ENCODE measurements around the gene NAALADL2. TPM values are rescaled to one million over a fixed set of nuclear protein-coding genes. Genes with fewer than 3 reads are reported as not detected.

Gene NAALADL2
- total and polyA plus RNA-seq, 2 of the 13 experiments (the other 11 are each of a cell fraction or from before 2014, with no cell fraction given), result 0.08 TPM; not detected in 1

DNA sequence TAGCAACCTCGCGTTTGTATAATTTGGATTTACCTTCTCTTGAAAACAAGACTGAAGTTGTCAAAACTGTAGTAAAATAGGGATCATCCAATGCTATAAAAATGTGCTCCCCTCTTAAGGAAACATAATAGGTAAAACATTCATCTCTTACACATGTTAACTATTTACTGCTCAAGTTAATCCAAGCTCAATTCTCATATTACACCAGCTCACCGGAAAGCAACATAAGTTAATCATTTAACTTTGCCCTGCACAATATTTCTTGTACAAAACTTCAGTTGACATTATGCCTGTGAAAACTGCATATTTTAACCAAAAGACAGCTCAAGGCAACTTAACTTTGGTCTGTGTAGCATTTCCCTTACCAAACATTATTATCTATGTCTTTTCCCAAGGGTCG is 634.2 kb downstream of the NAALADL2 start:
- no peak for FAIRE-seq
- no peak overlapping the region for H3K4me2 ChIP-seq (ENCODE audit: low read depth, low read length)
- CTCF ChIA-PET (ENCODE audit: low intra/inter-chr PET ratio, low total read pairs), result no interaction called here
- H4K20me1 ChIP-seq (ENCODE audit: insufficient read depth, low read length), result no peaks in the 10 kb centered on the region
- WGBS (ENCODE audit: low lambda C conversion rate), result 57% methylated on average over 4 of the region's 4 CpGs
- no peaks in the 10 kb centered on the region for H3K4me1 ChIP-seq (ENCODE audit: insufficient read depth, low read length)
- no peak for ATAC-seq
- no TSS peak for BruUV-seq (replicated peaks)
- H3K4me3 ChIP-seq (replicated peaks in 1 of 3; ENCODE audit: insufficient read depth in 1 of 3, low read depth in 2 of 3, low read length in 3 of 3), result no peak overlapping the region
- peaks cover 8% of the 10 kb centered on the region for H3K9me3 ChIP-seq (ENCODE audit: low read length)
- DNase-seq (ENCODE audit: low spot score), result no peak
- H3K36me3 ChIP-seq (replicated peaks in 1 of 2; ENCODE audit: control insufficient read depth in 1 of 2, insufficient read depth in 2 of 2, low read length in 2 of 2), result no peaks in the 10 kb centered on the region
- no peak overlapping the region for H3K27ac ChIP-seq (ENCODE audit: extremely low read length, insufficient read depth, low read length)
- no peak overlapping the region for H3K9ac ChIP-seq (ENCODE audit: insufficient read depth, low read depth, low read length)
- no peaks in the 10 kb centered on the region for H3K27me3 ChIP-seq (ENCODE audit: control insufficient read depth in 1 of 2, insufficient read depth in 2 of 2, low read length in 2 of 2)
- TF ChIP-seq PCBP2 (optimal IDR thresholded peaks at IDR 0.05; ENCODE audit: low read depth, low read length, poor library complexity, severe bottlenecking) (no peak), ZNF337 (CRISPR knock-in tag; IDR thresholded peaks at IDR 0.05; ENCODE audit: borderline replicate concordance, low read depth) (no peak), SRSF9 (IDR thresholded peaks at IDR 0.05; ENCODE audit: borderline replicate concordance, insufficient read depth, low read depth, low read length, poor library complexity, severe bottlenecking) (no peak), TARDBP (CRISPR knock-in tag; IDR thresholded peaks at IDR 0.05) (no peak), ZNF136 (CRISPR knock-in tag; IDR thresholded peaks at IDR 0.05; ENCODE audit: low read depth) (no peak), NFATC3 (CRISPR knock-in tag; IDR thresholded peaks at IDR 0.05) (no peak), POLR2G (IDR thresholded peaks at IDR 0.05; ENCODE audit: low read depth, low read length) (no peak), ZNF615 (CRISPR knock-in tag; IDR thresholded peaks at IDR 0.05; ENCODE audit: borderline replicate concordance) (no peak)
- TF ChIP-seq, protein P1, sequence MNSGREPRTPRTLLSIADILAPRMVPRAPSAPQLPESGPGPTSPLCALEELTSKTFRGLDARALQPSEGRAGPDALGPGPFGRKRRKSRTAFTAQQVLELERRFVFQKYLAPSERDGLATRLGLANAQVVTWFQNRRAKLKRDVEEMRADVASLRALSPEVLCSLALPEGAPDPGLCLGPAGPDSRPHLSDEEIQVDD (CRISPR knock-in tag; IDR thresholded peaks at IDR 0.05; ENCODE audit: borderline replicate concordance), result no peak
- intact Hi-C loops (cut with micrococcal nuclease; ENCODE audit: unreplicated experiment) (no loop called here), in situ Hi-C loops (cut with HindIII; ENCODE audit: extremely low pct_ligation_motif_present, low pct_unique_long_range_greater_than_20kb) (no loop called here)
- POLR2A ChIA-PET, result no interaction called here
- no peak overlapping the region for H2AFZ ChIP-seq (ENCODE audit: low read length)
- no peaks in the 10 kb centered on the region for H3K79me2 ChIP-seq (ENCODE audit: insufficient read depth, low read length)

GRCh38 chr3:175495331-175495730 is 636.2 kb downstream of the NAALADL2 start:
- Histone ChIP-seq H3K4me1 (ENCODE audit: insufficient read depth, low read length) (no peaks in the 10 kb centered on the region), H3K4me2 (ENCODE audit: low read depth, low read length) (no peak overlapping the region), H3K27me3 (ENCODE audit: control insufficient read depth in 1 of 2, insufficient read depth in 2 of 2, low read length in 2 of 2) (no peaks in the 10 kb centered on the region), H2AFZ (ENCODE audit: low read length) (no peak overlapping the region), H3K4me3 (replicated peaks in 1 of 3; ENCODE audit: insufficient read depth in 1 of 3, low read depth in 2 of 3, low read length in 3 of 3) (no peak overlapping the region), H3K36me3 (replicated peaks in 1 of 2; ENCODE audit: control insufficient read depth in 1 of 2, insufficient read depth in 2 of 2, low read length in 2 of 2) (no peaks in the 10 kb centered on the region), H3K27ac (ENCODE audit: extremely low read length, insufficient read depth, low read length) (no peak overlapping the region), H3K9ac (ENCODE audit: insufficient read depth, low read depth, low read length) (no peak overlapping the region), H3K79me2 (ENCODE audit: insufficient read depth, low read length) (no peaks in the 10 kb centered on the region), H3K9me3 (ENCODE audit: low read length) (peaks cover 4% of the 10 kb centered on the region; the same call in 1 of the 2 replicates), H4K20me1 (ENCODE audit: insufficient read depth, low read length) (no peaks in the 10 kb centered on the region)
- in situ Hi-C loops (cut with HindIII; ENCODE audit: extremely low pct_ligation_motif_present, low pct_unique_long_range_greater_than_20kb), result no loop called here
- BruUV-seq (replicated peaks), result no TSS peak
- no peak for FAIRE-seq
- POLR2A ChIA-PET, result no interaction called here
- intact Hi-C loops (cut with micrococcal nuclease; ENCODE audit: unreplicated experiment), result no loop called here
- no peak for DNase-seq (ENCODE audit: low spot score)
- ATAC-seq, result no peak
- CTCF ChIA-PET (ENCODE audit: low intra/inter-chr PET ratio, low total read pairs), result no interaction called here
- WGBS (ENCODE audit: low lambda C conversion rate), result 12% methylated on average over 3 of the region's 3 CpGs
- TF ChIP-seq ZNF354B (CRISPR knock-in tag; IDR thresholded peaks at IDR 0.05) (no peak), ZNF530 (CRISPR knock-in tag; IDR thresholded peaks at IDR 0.05; ENCODE audit: low read depth) (no peak), ARID5B (CRISPR knock-in tag; IDR thresholded peaks at IDR 0.05) (no peak), CBX1 (IDR thresholded peaks at IDR 0.05; ENCODE audit: low read depth) (no peak)
- TF ChIP-seq, protein P2, sequence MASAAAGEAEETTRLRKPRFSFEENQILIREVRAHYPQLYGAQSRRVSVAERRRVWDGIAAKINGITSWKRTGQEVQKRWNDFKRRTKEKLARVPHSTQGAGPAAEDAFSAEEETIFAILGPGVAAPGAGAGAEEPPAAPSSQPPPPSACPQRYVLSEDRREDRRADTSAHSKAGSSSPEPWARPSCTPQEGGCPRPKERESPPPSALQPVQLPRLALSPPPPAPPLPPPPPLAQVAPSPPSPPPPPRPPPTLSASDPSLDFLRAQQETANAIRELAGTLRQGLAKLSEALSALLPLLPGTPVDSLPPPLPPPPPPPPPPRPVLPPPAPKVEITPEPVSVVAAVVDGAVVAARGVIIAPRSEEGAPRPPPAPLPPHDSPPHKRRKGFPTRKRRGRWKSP (CRISPR knock-in tag; IDR thresholded peaks at IDR 0.05), result no peak
